ENCODE results near the gene LDB2. TPM values are rescaled to one million over a fixed set of nuclear protein-coding genes. Genes with fewer than 3 reads are reported as not detected.

LDB2 gene
- total RNA-seq, 1 donor from 2014 or later: not detected

DNA sequence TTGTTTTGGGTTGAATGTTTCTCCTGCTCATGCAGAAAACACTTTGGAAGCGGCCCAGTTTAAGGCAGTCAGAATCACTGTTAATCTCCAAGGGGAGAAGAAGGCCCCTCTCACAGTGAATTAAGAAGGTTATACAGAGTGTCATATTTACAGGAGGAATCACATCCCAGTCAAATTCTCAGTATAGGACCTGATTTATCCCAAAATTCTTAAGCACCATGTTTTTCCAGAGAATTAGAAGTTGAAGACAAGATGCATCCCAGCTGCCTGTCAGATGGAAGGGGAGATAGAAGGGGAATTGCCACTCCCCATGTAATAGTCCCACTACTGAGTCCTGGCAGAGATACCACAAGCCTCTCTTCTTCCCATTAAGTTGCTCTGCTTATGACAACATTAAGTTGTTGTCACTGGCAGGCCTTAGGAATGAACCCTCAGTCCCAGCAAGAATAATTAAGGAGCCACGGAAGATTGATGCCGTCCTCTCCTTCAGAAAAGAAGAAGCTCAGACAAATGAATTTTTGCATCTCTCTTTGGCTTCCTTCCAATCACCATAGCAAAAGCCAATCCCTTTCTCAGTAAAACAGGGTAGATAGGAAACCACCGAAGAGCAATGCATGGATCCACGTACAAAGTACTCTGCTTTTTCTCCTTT lies 138.4 kb downstream of the LDB2 start:
- Mint-ChIP-seq H3K27me3 (peaks cover 33% of the 10 kb centered on the region), H3K4me1 (ENCODE audit: low read depth) (peaks cover 25% of the 10 kb centered on the region), H3K9me3 (ENCODE audit: low read depth) (no peaks in the 10 kb centered on the region), H3K36me3 (ENCODE audit: insufficient read depth) (no peaks in the 10 kb centered on the region), H3K27ac (no peak overlapping the region), H3K4me3 (ENCODE audit: low read depth) (no peak overlapping the region)
- no peak for DNase-seq (ENCODE audit: low spot score, unreplicated experiment)
- TF ChIP-seq CTCF (IDR thresholded peaks at IDR 0.05; ENCODE audit: unreplicated experiment): no peak

DNA sequence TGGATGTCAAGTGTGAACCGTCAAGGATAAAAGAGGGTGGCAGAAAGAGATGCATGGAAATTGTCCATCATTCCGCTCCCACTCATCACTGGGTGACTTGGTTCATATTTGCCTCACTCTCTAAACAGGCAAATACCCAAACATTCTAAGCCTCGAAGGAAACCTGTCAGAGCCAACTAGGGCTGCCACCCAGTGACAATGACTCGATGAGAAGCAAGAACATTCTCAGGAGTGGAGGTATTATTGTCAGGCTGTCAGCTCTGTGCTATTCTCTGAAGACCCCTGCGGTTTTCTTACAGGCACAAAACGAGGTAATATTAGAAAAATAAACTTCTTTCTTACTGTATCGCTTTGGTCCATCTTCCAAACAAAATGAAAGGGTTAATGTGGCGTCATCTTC lies 139.6 kb downstream of the LDB2 start:
- Mint-ChIP-seq H3K27ac (no peak overlapping the region), H3K4me3 (ENCODE audit: low read depth) (no peak overlapping the region), H3K36me3 (ENCODE audit: insufficient read depth) (no peaks in the 10 kb centered on the region), H3K4me1 (ENCODE audit: low read depth) (peaks cover 25% of the 10 kb centered on the region), H3K27me3 (peaks cover 33% of the 10 kb centered on the region), H3K9me3 (ENCODE audit: low read depth) (no peaks in the 10 kb centered on the region)
- DNase-seq (ENCODE audit: low spot score, unreplicated experiment): no peak
- TF ChIP-seq CTCF (IDR thresholded peaks at IDR 0.05; ENCODE audit: unreplicated experiment): no peak

GRCh38 chr4:16758255-16758654 lies 140.2 kb downstream of the LDB2 start:
- Mint-ChIP-seq H3K4me1 (ENCODE audit: low read depth) (peaks cover 25% of the 10 kb centered on the region), H3K36me3 (ENCODE audit: insufficient read depth) (no peaks in the 10 kb centered on the region), H3K4me3 (ENCODE audit: low read depth) (no peak overlapping the region), H3K9me3 (ENCODE audit: low read depth) (no peaks in the 10 kb centered on the region), H3K27ac (no peak overlapping the region), H3K27me3 (peaks cover 33% of the 10 kb centered on the region)
- DNase-seq (ENCODE audit: low spot score, unreplicated experiment): no peak
- no peak for TF ChIP-seq CTCF (IDR thresholded peaks at IDR 0.05; ENCODE audit: unreplicated experiment)

- TF ChIP-seq CTCF (IDR thresholded peaks at IDR 0.05; ENCODE audit: unreplicated experiment): no peak
- peaks cover 33% of the 10 kb centered on the region for H3K27me3 Mint-ChIP-seq
- peaks cover 20% of the 10 kb centered on the region for H3K4me1 Mint-ChIP-seq (ENCODE audit: low read depth)
Observed at GRCh38 chr4:16757080-16757521, 141.3 kb downstream of the LDB2 start.

DNA sequence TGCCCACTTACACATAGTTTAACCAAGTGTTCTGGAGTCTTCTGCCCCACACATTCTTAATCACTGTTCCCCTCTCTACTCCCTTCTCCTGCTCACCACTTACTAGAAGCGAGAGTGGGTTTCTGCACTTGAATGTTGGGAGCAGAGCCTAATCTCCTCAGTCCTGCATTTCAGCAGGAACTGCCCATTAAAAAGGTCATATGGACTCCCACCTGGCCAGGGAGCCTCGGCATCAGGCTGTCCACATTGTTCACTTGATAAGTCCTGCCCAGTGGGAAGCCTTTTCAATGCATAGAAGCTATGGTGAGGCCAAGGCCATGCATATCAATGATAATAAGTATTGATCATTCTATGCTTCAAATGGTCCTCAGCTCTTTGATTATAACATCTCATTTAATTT lies 144.3 kb downstream of the LDB2 start:
- Mint-ChIP-seq H3K9me3 (ENCODE audit: low read depth) (no peaks in the 10 kb centered on the region), H3K27me3 (peaks cover 12% of the 10 kb centered on the region), H3K4me1 (ENCODE audit: low read depth) (peaks cover 15% of the 10 kb centered on the region), H3K4me3 (ENCODE audit: low read depth) (no peak overlapping the region), H3K27ac (no peak overlapping the region), H3K36me3 (ENCODE audit: insufficient read depth) (no peaks in the 10 kb centered on the region)
- no peak for TF ChIP-seq CTCF (IDR thresholded peaks at IDR 0.05; ENCODE audit: unreplicated experiment)
- DNase-seq (ENCODE audit: low spot score, unreplicated experiment): no peak

More at GRCh38 chr4:16757080-16757521, 141.3 kb downstream of the LDB2 start:
- H3K36me3 Mint-ChIP-seq (ENCODE audit: insufficient read depth): no peaks in the 10 kb centered on the region
- no peak overlapping the region for H3K27ac Mint-ChIP-seq
- H3K9me3 Mint-ChIP-seq (ENCODE audit: low read depth): no peaks in the 10 kb centered on the region
- no peak overlapping the region for H3K4me3 Mint-ChIP-seq (ENCODE audit: low read depth)
- no peak for DNase-seq (ENCODE audit: low spot score, unreplicated experiment)

Data from progenitor cell of endocrine pancreas (in vitro differentiated cells).